Fibroblast of the aortic adventitia (primary cell): Measurements from ENCODE around the gene GABRG3. TPM values are rescaled to one million over a fixed set of nuclear protein-coding genes. Genes with fewer than 3 reads are reported as not detected.

Experiments used
- DNase-seq: peaks from one replicate; pipeline ENCODE4 v3.0.0-alpha.2; 2010; ENCODE audit warnings: low read depth
- H3K4me3 ChIP-seq: 2 replicates; pipeline ENCODE4 v1.5.1; 2011; ENCODE audit warnings: low read depth, mild to moderate bottlenecking, control low read depth, low read length, moderate library complexity
- CTCF ChIP-seq: IDR thresholded peaks from 2 replicates; pipeline ENCODE4 v1.5.1; 2011; ENCODE audit warnings: mild to moderate bottlenecking, low read length, control low read depth, inconsistent platforms; ENCODE audit not compliant: insufficient read depth
- total RNA-seq: library from RNA; depleted of rRNA; stranded (reverse); fragments of >200 nt; gene quantifications from 2 replicates; pipeline ENCODE4 v1.2.3, GENCODE V29; 2012; ENCODE audit warnings: low replicate concordance

The GABRG3 gene
- total RNA-seq, 1 donor: not detected

DNA sequence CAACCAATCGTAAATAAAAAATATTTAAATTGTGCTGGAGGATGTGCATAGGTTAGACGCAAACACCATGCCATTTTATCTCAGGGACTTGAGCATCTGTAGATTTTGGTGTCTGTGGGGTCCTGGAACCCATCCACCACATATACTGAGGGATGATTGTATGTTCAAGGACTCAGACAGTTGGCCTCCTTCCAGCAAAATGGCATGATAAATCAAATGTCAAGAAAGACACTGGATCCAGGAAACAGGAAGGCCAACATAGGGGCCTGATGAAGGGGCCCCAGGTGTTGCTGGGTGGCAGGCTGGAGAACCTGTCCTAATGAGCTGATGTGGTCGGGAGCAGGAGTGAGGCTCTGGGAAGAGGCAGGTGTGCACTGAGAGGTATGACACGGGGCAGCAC is 289.5 kb downstream of the GABRG3 start:
- no peak for DNase-seq
- H3K4me3 ChIP-seq: no peak overlapping the region
- TF ChIP-seq CTCF: no peak

GRCh38 chr15:27268923-27269322 is 297.9 kb downstream of the GABRG3 start:
- no peak for DNase-seq
- no peak for TF ChIP-seq CTCF
- no peak overlapping the region for H3K4me3 ChIP-seq

DNA sequence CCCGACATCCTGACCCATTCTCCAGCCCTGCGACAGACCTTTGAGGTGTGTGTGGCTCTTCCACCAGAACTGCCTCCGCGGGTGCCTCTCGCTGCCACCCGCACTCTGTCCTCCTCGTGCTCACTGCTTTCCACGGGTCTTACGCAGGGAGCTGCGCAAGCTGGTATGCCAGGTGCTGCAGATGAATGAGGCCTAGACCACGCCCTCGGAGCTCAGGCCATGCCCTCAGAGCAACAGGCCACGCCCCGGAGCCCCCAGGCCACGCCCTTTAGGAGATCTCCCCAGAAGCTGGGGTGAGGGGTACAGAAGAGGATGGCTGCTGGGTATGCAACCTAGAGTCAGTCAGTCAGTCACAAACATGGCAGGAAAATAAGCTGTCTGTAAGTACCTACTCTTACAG is 300.3 kb downstream of the GABRG3 start:
- H3K4me3 ChIP-seq: no peak overlapping the region
- no peak for TF ChIP-seq CTCF
- no peak for DNase-seq

DNA sequence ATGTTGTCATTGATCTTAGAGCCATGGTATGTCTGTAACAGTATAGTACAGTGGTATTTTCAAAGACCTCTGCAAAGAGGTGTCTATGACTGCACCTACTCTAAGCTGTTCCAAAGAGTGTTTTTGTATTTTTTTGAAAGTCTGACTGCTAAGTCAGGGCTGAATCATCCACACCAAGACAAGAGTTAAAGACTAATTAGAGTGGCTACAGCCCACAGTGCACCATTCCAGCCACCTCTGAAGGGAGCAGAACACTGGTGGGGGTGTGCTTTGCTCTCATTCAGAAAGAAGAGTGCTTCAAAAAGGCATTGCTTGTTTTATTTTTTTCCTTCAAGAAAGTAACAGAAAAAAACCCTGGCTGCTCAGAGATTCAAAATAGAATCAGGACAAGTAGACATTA is 301.4 kb downstream of the GABRG3 start:
- H3K4me3 ChIP-seq: no peak overlapping the region
- no peak for TF ChIP-seq CTCF
- no peak for DNase-seq

DNA sequence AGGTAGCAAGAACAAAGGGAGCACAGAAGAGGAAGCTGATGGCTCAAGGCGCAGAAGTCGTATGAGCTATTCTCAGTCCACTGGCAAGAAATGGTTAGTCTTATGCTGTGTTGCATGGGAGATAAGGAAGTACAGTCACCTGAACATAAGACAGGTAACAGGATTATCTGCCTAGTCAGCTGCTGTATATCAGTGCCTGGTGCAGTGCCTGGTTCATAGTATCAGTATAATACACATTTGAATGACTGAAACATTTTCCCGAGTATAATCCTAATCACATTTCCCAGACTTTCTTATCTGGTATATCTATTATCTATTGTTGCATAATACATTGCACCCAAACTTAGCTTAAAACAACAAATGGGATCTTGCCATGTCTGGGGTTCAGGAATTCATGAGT is 302.5 kb downstream of the GABRG3 start:
- DNase-seq: no peak
- H3K4me3 ChIP-seq: no peak overlapping the region
- no peak for TF ChIP-seq CTCF

GRCh38 chr15:27278761-27279160 is 307.8 kb downstream of the GABRG3 start:
- no peak for DNase-seq
- TF ChIP-seq CTCF: no peak
- H3K4me3 ChIP-seq: no peak overlapping the region

- no peak for DNase-seq
- no peak for TF ChIP-seq CTCF
- H3K4me3 ChIP-seq: no peak overlapping the region
These were observed 321.7 kb downstream of the GABRG3 start for GRCh38 chr15:27292641-27293040.
